Measurements from ENCODE around the gene MGRN1.
A peak's percentile ranks its signal among the peaks of the same experiment; 100 is the strongest.

MGRN1 gene

GRCh38 chr16:4701791-4702465, 77.3 kb downstream of the MGRN1 start:
- DNase-seq = no peak

- DNase-seq = no peak
Measured at GRCh38 chr16:4702466-4702808, 77.8 kb downstream of the MGRN1 start.

- no peak for DNase-seq
Measured at GRCh38 chr16:4703906-4704305, 79.3 kb downstream of the MGRN1 start.

- DNase-seq = no peak
Measured at GRCh38 chr16:4704491-4704890, 79.9 kb downstream of the MGRN1 start.

- DNase-seq = no peak
Measured at GRCh38 chr16:4704913-4705312, 80.3 kb downstream of the MGRN1 start.

GRCh38 chr16:4706871-4707270, 82.2 kb downstream of the MGRN1 start:
- no peak for DNase-seq

GRCh38 chr16:4709481-4709880, 84.9 kb downstream of the MGRN1 start:
- no peak for DNase-seq

GRCh38 chr16:4713663-4714501, 89.3 kb downstream of the MGRN1 start:
- no peak for DNase-seq

- DNase-seq = no peak
Measured at GRCh38 chr16:4714996-4715395, 90.4 kb downstream of the MGRN1 start.

GRCh38 chr16:4718466-4718865, 93.8 kb downstream of the MGRN1 start:
- no peak for DNase-seq

GRCh38 chr16:4723071-4723767, 98.6 kb downstream of the MGRN1 start:
- no peak for DNase-seq

- DNase-seq = no peak
Measured at GRCh38 chr16:4724661-4725270, 100.1 kb downstream of the MGRN1 start.

GRCh38 chr16:4726616-4727015, 102.0 kb downstream of the MGRN1 start:
- no peak for DNase-seq

GRCh38 chr16:4728676-4729075, 104.0 kb downstream of the MGRN1 start:
- no peak for DNase-seq

GRCh38 chr16:4729876-4730275, 105.2 kb downstream of the MGRN1 start:
- no peak for DNase-seq

GRCh38 chr16:4733211-4733742, 108.7 kb downstream of the MGRN1 start:
- DNase-seq = no peak

- DNase-seq = peak in 3 of 5 experiments; percentile 9 to 33 (median 27)
Measured at GRCh38 chr16:4733747-4734062, 109.1 kb downstream of the MGRN1 start.

- DNase-seq = peak; percentile 69 to 82 (median 73)
Measured at GRCh38 chr16:4734063-4734729, 109.6 kb downstream of the MGRN1 start, which contains the start of the genes ANKS3 and DNAAF8. Gene ANKS3 (minus strand): TSS chr16:4734271. CDS start chr16:4730149, 4,122 bp downstream. Gene DNAAF8 (plus strand): TSS chr16:4734537. CDS start chr16:4736515, 1,978 bp downstream.

GRCh38 chr16:4734730-4735535, 110.3 kb downstream of the MGRN1 start:
- DNase-seq = peak; percentile 86 to 93 (median 89)

- DNase-seq = no peak
Measured at GRCh38 chr16:4736546-4736945, 111.9 kb downstream of the MGRN1 start.

- DNase-seq = no peak
Measured at GRCh38 chr16:4737545-4737944, 112.9 kb downstream of the MGRN1 start.

Measured in T-helper 2 cell (primary cell).